Measurements from ENCODE around the gene KCNQ2. TPM values are rescaled to one million over a fixed set of nuclear protein-coding genes. Genes with fewer than 3 reads are reported as not detected.
A peak's percentile ranks its signal among the peaks of the same experiment; 100 is the strongest.

KCNQ2 gene
- total RNA-seq, 1 donor: 0.36 TPM

- Histone ChIP-seq H3K27ac (ENCODE audit: low read depth, low read length) (no peak overlapping the region), H3K9me3 (ENCODE audit: low read depth, low read length) (no peaks in the 10 kb centered on the region), H3K4me2 (ENCODE audit: insufficient read depth, low read length) (peak overlapping the region; percentile 76), H3K36me3 (ENCODE audit: insufficient read depth, low read length) (no peaks in the 10 kb centered on the region), H3K79me2 (ENCODE audit: insufficient read depth, low read length) (no peaks in the 10 kb centered on the region), H2AFZ (ENCODE audit: low read length) (peak overlapping the region; percentile 51), H4K20me1 (ENCODE audit: insufficient read depth, low read length) (no peaks in the 10 kb centered on the region), H3K4me1 (ENCODE audit: insufficient read depth, low read length) (peaks cover 4% of the 10 kb centered on the region), H3K4me3 (ENCODE audit: insufficient read depth, low read length) (peak overlapping the region; percentile 60), H3K27me3 (ENCODE audit: insufficient read depth, low read length) (peaks cover 28% of the 10 kb centered on the region)
- TF ChIP-seq CTCF (IDR thresholded peaks at IDR 0.05; ENCODE audit: extremely low read depth, low read depth, low read length): no peak
- peak; percentile 87 for DNase-seq (ENCODE audit: insufficient read length, low spot score, missing footprints)
Observed at GRCh38 chr20:63496596-63497120, 24.2 kb upstream of the KCNQ2 start.

GRCh38 chr20:63495741-63496595, 23.5 kb upstream of the KCNQ2 start:
- Histone ChIP-seq H3K4me3 (ENCODE audit: insufficient read depth, low read length) (peak overlapping the region; percentile 60), H3K4me2 (ENCODE audit: insufficient read depth, low read length) (peak overlapping the region; percentile 76), H2AFZ (ENCODE audit: low read length) (peak overlapping the region; percentile 51), H3K27me3 (ENCODE audit: insufficient read depth, low read length) (peaks cover 26% of the 10 kb centered on the region), H3K36me3 (ENCODE audit: insufficient read depth, low read length) (no peaks in the 10 kb centered on the region), H3K9me3 (ENCODE audit: low read depth, low read length) (no peaks in the 10 kb centered on the region), H3K4me1 (ENCODE audit: insufficient read depth, low read length) (peaks cover 4% of the 10 kb centered on the region), H4K20me1 (ENCODE audit: insufficient read depth, low read length) (no peaks in the 10 kb centered on the region), H3K79me2 (ENCODE audit: insufficient read depth, low read length) (no peaks in the 10 kb centered on the region), H3K27ac (ENCODE audit: low read depth, low read length) (no peak overlapping the region)
- TF ChIP-seq CTCF (IDR thresholded peaks at IDR 0.05; ENCODE audit: extremely low read depth, low read depth, low read length): peak; percentile 78
- peak; percentile 98 for DNase-seq (ENCODE audit: insufficient read length, low spot score, missing footprints)

GRCh38 chr20:63495167-63495720, 22.8 kb upstream of the KCNQ2 start:
- H2AFZ ChIP-seq (ENCODE audit: low read length): no peak overlapping the region
- H3K4me2 ChIP-seq (ENCODE audit: insufficient read depth, low read length): no peak overlapping the region
- no peaks in the 10 kb centered on the region for H3K9me3 ChIP-seq (ENCODE audit: low read depth, low read length)
- no peak for TF ChIP-seq CTCF (IDR thresholded peaks at IDR 0.05; ENCODE audit: extremely low read depth, low read depth, low read length)
- H3K4me1 ChIP-seq (ENCODE audit: insufficient read depth, low read length): peaks cover 4% of the 10 kb centered on the region
- H3K27me3 ChIP-seq (ENCODE audit: insufficient read depth, low read length): peaks cover 25% of the 10 kb centered on the region
- no peaks in the 10 kb centered on the region for H3K79me2 ChIP-seq (ENCODE audit: insufficient read depth, low read length)
- H3K36me3 ChIP-seq (ENCODE audit: insufficient read depth, low read length): no peaks in the 10 kb centered on the region
- DNase-seq (ENCODE audit: insufficient read length, low spot score, missing footprints): peak; percentile 58
- H3K4me3 ChIP-seq (ENCODE audit: insufficient read depth, low read length): no peak overlapping the region
- H4K20me1 ChIP-seq (ENCODE audit: insufficient read depth, low read length): no peaks in the 10 kb centered on the region
- no peak overlapping the region for H3K27ac ChIP-seq (ENCODE audit: low read depth, low read length)

All from osteoblast (primary cell).